GM12878 (cell line): ENCODE results near the gene RFXANK. TPM values are rescaled to one million over a fixed set of nuclear protein-coding genes. Genes with fewer than 3 reads are reported as not detected.

Experiments
- ATAC-seq: fragments of 200-7000 bp; cut with Tn5 transposase; 3 replicates; pipeline ENCODE4 v1.9.1; 2020; ENCODE audit warnings: mild to moderate bottlenecking, moderate library complexity
- BruUV-seq: library from RNA; stranded (reverse); fragments of 400-500 nt; replicated peaks from 2 replicates; lab custom pipeline; 2021; lab: Mats Ljungman, UMichigan
- CTCF ChIA-PET: fragments of 300-600 bp; sonication (Branson Sonifier 250); formaldehyde crosslinking; extraction: SDS; loops from one replicate; lab custom pipeline; 2021; ENCODE audit warnings: inconsistent platforms; lab: Yijun Ruan, JAX
- POLR2A ChIA-PET: fragments of 350-600 bp; formaldehyde crosslinking; extraction: SDS; loops from one replicate; lab custom pipeline; 2021; ENCODE audit warnings: inconsistent platforms; lab: Charles Lee
- RAD21 ChIA-PET: fragments of 300-600 bp; sonication (Branson Sonifier 250); formaldehyde crosslinking; loops from one replicate; lab custom pipeline; 2023; ENCODE audit warnings: antibody characterized with exemption; ENCODE audit not compliant: unreplicated experiment; lab: Charles Lee
- SMC1A ChIA-PET: fragments of 300-600 bp; sonication (Branson Sonifier 250); formaldehyde crosslinking; loops from one replicate; lab custom pipeline; 2023; ENCODE audit not compliant: unreplicated experiment, uncharacterized antibody; lab: Charles Lee
- DNase-seq: peaks from one replicate; pipeline ENCODE4 v3.0.0-alpha.2; 2011; ENCODE audit warnings: low read depth, low spot score
- FAIRE-seq: peaks from 3 replicates; lab custom pipeline; 2011; peaks lifted over from hg19 to GRCh38; lab: Jason Lieb, UNC
- H2AFZ ChIP-seq: 2 replicates; pipeline ENCODE4 v1.6.0; 2011; ENCODE audit warnings: low read depth, low read length, control low read depth; ENCODE audit not compliant: control insufficient read depth
- H3K27ac ChIP-seq: 2 replicates; pipeline ENCODE4 v1.5.1; 2011; ENCODE audit warnings: control low read depth; ENCODE audit not compliant: control insufficient read depth, insufficient read depth
- H3K27me3 ChIP-seq, 2 experiments: replicated peaks in 1 of 2; 2 replicates each; pipeline versions ENCODE4 v1.6.0 to v1.6.1; 2011; ENCODE audit warnings: low read length in 1 of 2; ENCODE audit not compliant: control insufficient read depth in 2 of 2, insufficient read depth in 2 of 2
- H3K36me3 ChIP-seq, 2 experiments: 2 replicates each; pipeline ENCODE4 v1.5.1; 2011; ENCODE audit warnings: low read length in 1 of 2; ENCODE audit not compliant: control insufficient read depth in 2 of 2, insufficient read depth in 2 of 2
- H3K4me1 ChIP-seq: 2 replicates; pipeline ENCODE4 v1.6.1; 2011; ENCODE audit warnings: mild to moderate bottlenecking, low read length, moderate library complexity, mixed read lengths; ENCODE audit not compliant: control insufficient read depth, insufficient read depth
- H3K4me2 ChIP-seq: 2 replicates; pipeline ENCODE4 v1.6.0; 2011; ENCODE audit warnings: control low read depth; ENCODE audit not compliant: control insufficient read depth, insufficient read depth
- H3K4me3 ChIP-seq: fragments of 200-600 bp; sonication (generic); 2 replicates; pipeline ENCODE4 v1.5.1; 2016
- H3K79me2 ChIP-seq: 2 replicates; pipeline ENCODE4 v1.6.0; 2011; ENCODE audit warnings: low read length; ENCODE audit not compliant: control insufficient read depth, insufficient read depth
- H3K9ac ChIP-seq: 2 replicates; pipeline ENCODE4 v1.8.0; 2011; ENCODE audit warnings: low read length, control low read depth, mixed read lengths; ENCODE audit not compliant: control insufficient read depth, insufficient read depth
- H3K9me3 ChIP-seq: replicated peaks from 3 replicates; pipeline ENCODE4 v1.5.1; 2011; ENCODE audit warnings: mild to moderate bottlenecking, low read length; ENCODE audit not compliant: control insufficient read depth, insufficient read depth
- H4K20me1 ChIP-seq: 2 replicates; pipeline ENCODE4 v1.6.0; 2011; ENCODE audit not compliant: control insufficient read depth, insufficient read depth
- IKZF1 ChIP-seq: fragments of 450-650 bp; conservative IDR thresholded peaks from 2 replicates; pipeline ENCODE4 v1.6.1; 2017; ENCODE audit warnings: antibody characterized with exemption, mild to moderate bottlenecking
- WGBS: methylation state at CpG from one replicate; pipeline ENCODE4 v1.1.6; 2016; ENCODE audit warnings: low lambda C conversion rate; ENCODE audit not compliant: insufficient replicate concordance, insufficient coverage; ENCODE audit errors: missing lambda C conversion rate; 5-methylcytosine and 5-hydroxymethylcytosine counted together
- in situ Hi-C: fragments of 300-500 bp; cut with MboI; formaldehyde crosslinking; loops from 9 replicates; pipeline ENCODE4 v1.14.3; 2018; ENCODE audit warnings: mixed read lengths
- intact Hi-C: fragments of 100-400 bp; cut with micrococcal nuclease; formaldehyde crosslinking; loops from one replicate; pipeline ENCODE4 v1.14.2; 2022; ENCODE audit not compliant: unreplicated experiment
- polyA plus RNA-seq, 11 experiments: library from polyadenylated mRNA; depleted of rRNA in 4 of 11; unstranded in 6 of 11; stranded (reverse) in 5 of 11; fragments of >200 nt; fragmentation: Nextera tagmentation in 4 of 11; fragmentation: Illumina TruSeq in 1 of 11; extraction: Ambion mirVana in 4 of 11; extraction: Trizol in 1 of 11; gene quantifications; 1 replicate in 1 of 11; 2 replicates in 10 of 11; pipeline versions ENCODE4 v1.2.1 to v1.2.3, GENCODE V29; 2011 to 2016; ENCODE audit warnings: inconsistent platforms in 2 of 11, missing spikeins in 2 of 11, low read depth in 1 of 11
- total RNA-seq, 4 experiments: library from RNA; depleted of rRNA in 3 of 4; stranded (reverse); fragments of >200 nt in 3 of 4; fragmentation: Illumina TruSeq in 1 of 4; extraction: Trizol in 1 of 4; gene quantifications; 2 replicates each; pipeline versions ENCODE4 v1.2.1 to v1.2.3, GENCODE V29; 2013 to 2021
- TF ChIP-seq, protein P1 (sequence below): fragments of 450-650 bp; formaldehyde crosslinking; IDR thresholded peaks from 2 replicates; pipeline ENCODE4 v1.4.0; 2022; ENCODE audit warnings: mild to moderate bottlenecking, moderate library complexity

RFXANK gene
- total and polyA plus RNA-seq, 10 of the 15 experiments (the other 5 are each of a cell fraction or from before 2014, with no cell fraction given), result 70.8 to 125 (median 95.7) TPM

DNA sequence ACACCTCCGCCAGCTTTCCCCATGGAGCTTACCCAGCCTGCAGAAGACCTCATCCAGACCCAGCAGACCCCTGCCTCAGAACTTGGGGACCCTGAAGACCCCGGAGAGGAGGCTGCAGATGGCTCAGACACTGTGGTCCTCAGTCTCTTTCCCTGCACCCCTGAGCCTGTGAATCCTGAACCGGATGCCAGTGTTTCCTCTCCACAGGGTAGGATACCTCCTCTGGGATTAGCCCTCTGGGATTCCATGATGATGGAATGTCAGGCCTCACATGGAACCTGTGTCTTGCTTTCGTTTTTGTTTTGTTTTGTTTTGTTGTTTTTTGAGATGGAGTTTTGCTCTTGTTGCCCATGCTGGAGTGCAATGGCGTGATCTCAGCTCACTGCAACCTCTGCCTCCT, 1.9 kb downstream of the RFXANK start:
- in situ Hi-C loops, result no loop called here
- H3K4me3 ChIP-seq, result peak overlapping the region; percentile 78; the same call in 1 of the 2 replicates

More for the DNA sequence above, 1.9 kb downstream of the RFXANK start:
- H3K4me2 ChIP-seq, result peak overlapping the region; percentile 98
- H3K4me1 ChIP-seq, result peaks cover 11% of the 10 kb centered on the region
- CTCF ChIA-PET, result no interaction called here
- no peaks in the 10 kb centered on the region for H3K9me3 ChIP-seq
- WGBS, result 68% methylated on average over 5 of the region's 5 CpGs
- H3K27me3 ChIP-seq, result no peaks in the 10 kb centered on the region
- no peak overlapping the region for H2AFZ ChIP-seq
- TF ChIP-seq IKZF1, result 0 out of 2 replicates have a peak, but pooled peaks have one; percentile 27
- TF ChIP-seq, protein P1, sequence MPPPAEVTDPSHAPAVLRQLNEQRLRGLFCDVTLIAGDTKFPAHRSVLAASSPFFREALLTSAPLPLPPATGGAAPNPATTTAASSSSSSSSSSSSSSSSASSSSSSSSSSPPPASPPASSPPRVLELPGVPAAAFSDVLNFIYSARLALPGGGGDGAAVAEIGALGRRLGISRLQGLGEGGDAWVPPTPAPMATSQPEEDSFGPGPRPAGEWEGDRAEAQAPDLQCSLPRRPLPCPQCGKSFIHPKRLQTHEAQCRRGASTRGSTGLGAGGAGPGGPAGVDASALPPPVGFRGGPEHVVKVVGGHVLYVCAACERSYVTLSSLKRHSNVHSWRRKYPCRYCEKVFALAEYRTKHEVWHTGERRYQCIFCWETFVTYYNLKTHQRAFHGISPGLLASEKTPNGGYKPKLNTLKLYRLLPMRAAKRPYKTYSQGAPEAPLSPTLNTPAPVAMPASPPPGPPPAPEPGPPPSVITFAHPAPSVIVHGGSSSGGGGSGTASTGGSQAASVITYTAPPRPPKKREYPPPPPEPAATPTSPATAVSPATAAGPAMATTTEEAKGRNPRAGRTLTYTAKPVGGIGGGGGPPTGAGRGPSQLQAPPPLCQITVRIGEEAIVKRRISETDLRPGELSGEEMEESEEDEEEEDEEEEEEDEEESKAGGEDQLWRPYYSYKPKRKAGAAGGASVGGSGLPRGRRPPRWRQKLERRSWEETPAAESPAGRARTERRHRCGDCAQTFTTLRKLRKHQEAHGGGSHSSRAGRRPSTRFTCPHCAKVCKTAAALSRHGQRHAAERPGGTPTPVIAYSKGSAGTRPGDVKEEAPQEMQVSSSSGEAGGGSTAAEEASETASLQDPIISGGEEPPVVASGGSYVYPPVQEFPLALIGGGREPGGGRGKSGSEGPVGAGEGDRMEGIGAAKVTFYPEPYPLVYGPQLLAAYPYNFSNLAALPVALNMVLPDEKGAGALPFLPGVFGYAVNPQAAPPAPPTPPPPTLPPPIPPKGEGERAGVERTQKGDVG (CRISPR knock-in tag), result no peak
- no peak for FAIRE-seq
- H3K79me2 ChIP-seq, result peaks cover 34% of the 10 kb centered on the region
- intact Hi-C loops, result loop anchor here (2.0 kb wide), 1 partner anchor 127 kb away; the partner anchor contains the start of genes MAU2 and SUGP1
- peaks cover 5 to 8% of the 10 kb centered on the region in 2 experiments; a peak in 3 of 4 replicates for H3K36me3 ChIP-seq
- H4K20me1 ChIP-seq, result no peaks in the 10 kb centered on the region
- POLR2A ChIA-PET, result interaction anchor here (0.6 to 1.1 kb wide), 5 partner anchors 12 to 536 kb away, joined by 4 to 8 read pairs (median 4); partner anchors contain the start of gene GATAD2A
- H3K27ac ChIP-seq, result peak overlapping the region; percentile 93; the same call in 1 of the 2 replicates
- SMC1A ChIA-PET, result interaction anchor here (0.7 to 2.1 kb wide), 4 partner anchors 7 to 48 kb away, joined by 3 to 12 read pairs (median 6); partner anchors contain the start of gene NR2C2AP
- RAD21 ChIA-PET, result interaction anchor here (0.6 to 1.6 kb wide), 2 partner anchors 9 to 44 kb away, joined by 3 to 5 read pairs; partner anchors contain the start of gene NR2C2AP
- no peak for ATAC-seq
- peak overlapping the region; percentile 96 for H3K9ac ChIP-seq
- no TSS peak for BruUV-seq
- DNase-seq, result no peak
